ENCODE results near the gene PNLIP.

Gene PNLIP

GRCh38 chr10:116545756-116546155 is at the start of gene PNLIP:
PNLIP (plus strand) TSS chr10:116545931; CDS start chr10:116546093, 162 bp downstream.
- H3K9ac ChIP-seq (ENCODE audit: low read length): no peak within 1 kb of the TSS
- no peak within 1 kb of the TSS for H3K4me3 ChIP-seq (ENCODE audit: low read length)
- H3K36me3 ChIP-seq (ENCODE audit: control insufficient read depth, insufficient read depth, low read length): no peaks in the 10 kb centered on the region
- no peaks in the 10 kb centered on the region for H3K27me3 ChIP-seq (ENCODE audit: control insufficient read depth, insufficient read depth, low read length)
- no peak within 1 kb of the TSS for H3K27ac ChIP-seq (ENCODE audit: low read depth, low read length)
- H3K4me1 ChIP-seq (ENCODE audit: control insufficient read depth, insufficient read depth, low read length): no peaks in the 10 kb centered on the region

GRCh38 chr10:116504786-116505185 is 40.9 kb upstream of the PNLIP start:
- no peak overlapping the region for H3K9ac ChIP-seq (ENCODE audit: low read length)
- H3K4me1 ChIP-seq (ENCODE audit: control insufficient read depth, insufficient read depth, low read length): no peaks in the 10 kb centered on the region
- H3K27ac ChIP-seq (ENCODE audit: low read depth, low read length): no peak overlapping the region
- H3K36me3 ChIP-seq (ENCODE audit: control insufficient read depth, insufficient read depth, low read length): no peaks in the 10 kb centered on the region
- no peak overlapping the region for H3K4me3 ChIP-seq (ENCODE audit: low read length)
- no peaks in the 10 kb centered on the region for H3K27me3 ChIP-seq (ENCODE audit: control insufficient read depth, insufficient read depth, low read length)

- H3K4me3 ChIP-seq (ENCODE audit: low read length): no peak overlapping the region
- H3K27ac ChIP-seq (ENCODE audit: low read depth, low read length): no peak overlapping the region
- H3K9ac ChIP-seq (ENCODE audit: low read length): no peak overlapping the region
Observed at GRCh38 chr10:116510565-116510964, 35.2 kb upstream of the PNLIP start.

GRCh38 chr10:116511365-116511764 is 34.4 kb upstream of the PNLIP start:
- Histone ChIP-seq H3K27me3 (ENCODE audit: control insufficient read depth, insufficient read depth, low read length) (no peaks in the 10 kb centered on the region), H3K4me3 (ENCODE audit: low read length) (no peak overlapping the region), H3K36me3 (ENCODE audit: control insufficient read depth, insufficient read depth, low read length) (no peaks in the 10 kb centered on the region), H3K4me1 (ENCODE audit: control insufficient read depth, insufficient read depth, low read length) (no peaks in the 10 kb centered on the region), H3K27ac (ENCODE audit: low read depth, low read length) (no peak overlapping the region), H3K9ac (ENCODE audit: low read length) (no peak overlapping the region)

More at GRCh38 chr10:116510565-116510964, 35.2 kb upstream of the PNLIP start:
- Histone ChIP-seq H3K36me3 (ENCODE audit: control insufficient read depth, insufficient read depth, low read length) (no peaks in the 10 kb centered on the region), H3K4me1 (ENCODE audit: control insufficient read depth, insufficient read depth, low read length) (no peaks in the 10 kb centered on the region), H3K27me3 (ENCODE audit: control insufficient read depth, insufficient read depth, low read length) (no peaks in the 10 kb centered on the region)

GRCh38 chr10:116521424-116522290 is 24.1 kb upstream of the PNLIP start:
- Histone ChIP-seq H3K4me3 (ENCODE audit: low read length) (no peak overlapping the region), H3K9ac (ENCODE audit: low read length) (no peak overlapping the region), H3K27me3 (ENCODE audit: control insufficient read depth, insufficient read depth, low read length) (no peaks in the 10 kb centered on the region), H3K4me1 (ENCODE audit: control insufficient read depth, insufficient read depth, low read length) (no peaks in the 10 kb centered on the region), H3K27ac (ENCODE audit: low read depth, low read length) (no peak overlapping the region), H3K36me3 (ENCODE audit: control insufficient read depth, insufficient read depth, low read length) (no peaks in the 10 kb centered on the region)

GRCh38 chr10:116522803-116523381 is 22.8 kb upstream of the PNLIP start:
- no peak overlapping the region for H3K4me3 ChIP-seq (ENCODE audit: low read length)
- no peaks in the 10 kb centered on the region for H3K4me1 ChIP-seq (ENCODE audit: control insufficient read depth, insufficient read depth, low read length)
- no peaks in the 10 kb centered on the region for H3K36me3 ChIP-seq (ENCODE audit: control insufficient read depth, insufficient read depth, low read length)
- no peak overlapping the region for H3K27ac ChIP-seq (ENCODE audit: low read depth, low read length)
- H3K9ac ChIP-seq (ENCODE audit: low read length): no peak overlapping the region
- H3K27me3 ChIP-seq (ENCODE audit: control insufficient read depth, insufficient read depth, low read length): no peaks in the 10 kb centered on the region

GRCh38 chr10:116524736-116525135 is 21.0 kb upstream of the PNLIP start:
- H3K4me3 ChIP-seq (ENCODE audit: low read length): no peak overlapping the region
- H3K9ac ChIP-seq (ENCODE audit: low read length): no peak overlapping the region
- no peak overlapping the region for H3K27ac ChIP-seq (ENCODE audit: low read depth, low read length)
- no peaks in the 10 kb centered on the region for H3K27me3 ChIP-seq (ENCODE audit: control insufficient read depth, insufficient read depth, low read length)
- H3K36me3 ChIP-seq (ENCODE audit: control insufficient read depth, insufficient read depth, low read length): no peaks in the 10 kb centered on the region
- no peaks in the 10 kb centered on the region for H3K4me1 ChIP-seq (ENCODE audit: control insufficient read depth, insufficient read depth, low read length)

- no peaks in the 10 kb centered on the region for H3K4me1 ChIP-seq (ENCODE audit: control insufficient read depth, insufficient read depth, low read length)
- no peak overlapping the region for H3K27ac ChIP-seq (ENCODE audit: low read depth, low read length)
- H3K9ac ChIP-seq (ENCODE audit: low read length): no peak overlapping the region
- H3K4me3 ChIP-seq (ENCODE audit: low read length): no peak overlapping the region
- no peaks in the 10 kb centered on the region for H3K36me3 ChIP-seq (ENCODE audit: control insufficient read depth, insufficient read depth, low read length)
- H3K27me3 ChIP-seq (ENCODE audit: control insufficient read depth, insufficient read depth, low read length): no peaks in the 10 kb centered on the region
Observed at GRCh38 chr10:116526219-116526618, 19.5 kb upstream of the PNLIP start.

- H3K36me3 ChIP-seq (ENCODE audit: control insufficient read depth, insufficient read depth, low read length): no peaks in the 10 kb centered on the region
- H3K27me3 ChIP-seq (ENCODE audit: control insufficient read depth, insufficient read depth, low read length): no peaks in the 10 kb centered on the region
- no peak overlapping the region for H3K9ac ChIP-seq (ENCODE audit: low read length)
- H3K27ac ChIP-seq (ENCODE audit: low read depth, low read length): no peak overlapping the region
- no peaks in the 10 kb centered on the region for H3K4me1 ChIP-seq (ENCODE audit: control insufficient read depth, insufficient read depth, low read length)
- H3K4me3 ChIP-seq (ENCODE audit: low read length): no peak overlapping the region
Observed at GRCh38 chr10:116536810-116537209, 8.9 kb upstream of the PNLIP start.

GRCh38 chr10:116538456-116538855 is 7.3 kb upstream of the PNLIP start:
- Histone ChIP-seq H3K9ac (ENCODE audit: low read length) (no peak overlapping the region), H3K4me3 (ENCODE audit: low read length) (no peak overlapping the region), H3K36me3 (ENCODE audit: control insufficient read depth, insufficient read depth, low read length) (no peaks in the 10 kb centered on the region), H3K27me3 (ENCODE audit: control insufficient read depth, insufficient read depth, low read length) (no peaks in the 10 kb centered on the region), H3K4me1 (ENCODE audit: control insufficient read depth, insufficient read depth, low read length) (no peaks in the 10 kb centered on the region), H3K27ac (ENCODE audit: low read depth, low read length) (no peak overlapping the region)

- Histone ChIP-seq H3K36me3 (ENCODE audit: control insufficient read depth, insufficient read depth, low read length) (no peaks in the 10 kb centered on the region), H3K9ac (ENCODE audit: low read length) (no peak overlapping the region), H3K27ac (ENCODE audit: low read depth, low read length) (no peak overlapping the region), H3K4me3 (ENCODE audit: low read length) (no peak overlapping the region), H3K4me1 (ENCODE audit: control insufficient read depth, insufficient read depth, low read length) (no peaks in the 10 kb centered on the region), H3K27me3 (ENCODE audit: control insufficient read depth, insufficient read depth, low read length) (no peaks in the 10 kb centered on the region)
Observed at GRCh38 chr10:116538992-116539391, 6.7 kb upstream of the PNLIP start.

GRCh38 chr10:116540814-116541213 is 4.9 kb upstream of the PNLIP start:
- Histone ChIP-seq H3K4me3 (ENCODE audit: low read length) (no peak overlapping the region), H3K27ac (ENCODE audit: low read depth, low read length) (no peak overlapping the region), H3K4me1 (ENCODE audit: control insufficient read depth, insufficient read depth, low read length) (no peaks in the 10 kb centered on the region), H3K9ac (ENCODE audit: low read length) (no peak overlapping the region), H3K36me3 (ENCODE audit: control insufficient read depth, insufficient read depth, low read length) (no peaks in the 10 kb centered on the region), H3K27me3 (ENCODE audit: control insufficient read depth, insufficient read depth, low read length) (no peaks in the 10 kb centered on the region)

Data from rectal smooth muscle tissue (tissue), 1 donor.